Calu3 (cell line): ENCODE measurements around the gene IFRD2. TPM values are rescaled to one million over a fixed set of nuclear protein-coding genes. Genes with fewer than 3 reads are reported as not detected.
A peak's percentile ranks its signal among the peaks of the same experiment; 100 is the strongest.
"Not testable (repeated sequence)": the region's sequence is repeated elsewhere in the genome, so short reads cannot be mapped to it uniquely, and the experiment has no call there.

Source experiments
- BruUV-seq: library from RNA; stranded (reverse); fragments of 400-500 nt; replicated peaks from 2 replicates; lab custom pipeline; 2021; lab: Mats Ljungman, UMichigan
- CTCF ChIA-PET: fragments of 300-600 bp; sonication (Branson Sonifier 250); formaldehyde crosslinking; loops from one replicate; lab custom pipeline; 2022; ENCODE audit warnings: antibody characterized with exemption; lab: Charles Lee
- DNase-seq: peaks from one replicate; pipeline ENCODE4 v3.0.0; 2022
- H3K27ac Mint-ChIP-seq: one replicate; pipeline ENCODE4 v1.8.0; 2022; ENCODE audit warnings: mixed read lengths; ENCODE audit not compliant: unreplicated experiment
- H3K27me3 Mint-ChIP-seq: one replicate; pipeline ENCODE4 v1.8.0; 2022; ENCODE audit warnings: mixed read lengths; ENCODE audit not compliant: unreplicated experiment
- H3K36me3 Mint-ChIP-seq: one replicate; pipeline ENCODE4 v1.8.0; 2022; ENCODE audit warnings: mild to moderate bottlenecking, moderate library complexity, mixed read lengths; ENCODE audit not compliant: insufficient read depth, unreplicated experiment
- H3K4me1 Mint-ChIP-seq: one replicate; pipeline ENCODE4 v1.8.0; 2022; ENCODE audit warnings: mild to moderate bottlenecking, low read depth, mixed read lengths; ENCODE audit not compliant: unreplicated experiment
- H3K4me3 Mint-ChIP-seq: one replicate; pipeline ENCODE4 v1.8.0; 2022; ENCODE audit warnings: mild to moderate bottlenecking, low read depth, moderate library complexity, mixed read lengths; ENCODE audit not compliant: unreplicated experiment
- H3K9me3 Mint-ChIP-seq: one replicate; pipeline ENCODE4 v1.8.0; 2022; ENCODE audit warnings: low read depth, mixed read lengths; ENCODE audit not compliant: unreplicated experiment
- CTCF ChIP-seq: fragments of 200-600 bp; IDR thresholded peaks from one replicate; pipeline ENCODE4 v1.8.0; 2022; ENCODE audit warnings: antibody characterized with exemption; ENCODE audit not compliant: unreplicated experiment
- intact Hi-C: fragments of 100-400 bp; cut with micrococcal nuclease; formaldehyde crosslinking; loops from one replicate; pipeline ENCODE4 v1.10.0; 2022; ENCODE audit not compliant: unreplicated experiment
- total RNA-seq: library from RNA; stranded (reverse); gene quantifications from 2 replicates; pipeline ENCODE4 v1.2.3, GENCODE V29; 2022

Gene IFRD2
- total RNA-seq, 1 experiment from 2014 or later: 121 TPM

- DNase-seq: peak; percentile 74
- intact Hi-C loops: no loop called here
- H3K4me3 Mint-ChIP-seq: peak overlapping the region; percentile 56
- BruUV-seq: TSS peak; percentile 73
- no peaks in the 10 kb centered on the region for H3K9me3 Mint-ChIP-seq
- peaks cover 36% of the 10 kb centered on the region for H3K36me3 Mint-ChIP-seq
- no peak for TF ChIP-seq CTCF
- peaks cover 28% of the 10 kb centered on the region for H3K4me1 Mint-ChIP-seq
- CTCF ChIA-PET: interaction anchor here (0.6 to 1.0 kb wide), 6 partner anchors 13 to 73 kb away, joined by 3 to 6 read pairs (median 4); partner anchors contain the start of genes HYAL1, HYAL3 and NAA80
- peak overlapping the region; percentile 89 for H3K27ac Mint-ChIP-seq
- H3K27me3 Mint-ChIP-seq: no peaks in the 10 kb centered on the region
Observed at GRCh38 chr3:50317300-50317699, 25.1 kb upstream of the IFRD2 start.

GRCh38 chr3:50316657-50317242 lies 24.5 kb upstream of the IFRD2 start:
- H3K27ac Mint-ChIP-seq: peak overlapping the region; percentile 89

DNA sequence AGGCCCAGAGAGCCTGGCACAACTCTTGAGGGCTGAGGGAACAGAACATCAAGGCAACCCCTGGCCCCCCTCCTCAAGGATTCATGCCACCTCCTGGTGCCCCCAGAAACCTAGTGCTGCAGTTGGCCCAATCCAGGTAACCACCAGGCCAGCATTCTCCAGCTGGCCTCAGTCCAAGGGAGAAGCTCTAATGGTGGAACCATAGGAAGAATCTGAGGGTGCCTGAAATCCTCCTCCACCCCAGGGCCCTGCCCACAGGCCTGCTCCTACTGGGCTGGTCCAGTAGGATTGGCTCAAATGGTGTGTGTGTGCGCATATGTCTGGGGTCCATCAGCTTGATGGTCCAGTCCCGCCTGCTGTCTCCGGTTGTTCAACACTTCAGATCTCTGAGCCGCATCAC lies 22.6 kb upstream of the IFRD2 start:
- peaks cover 20% of the 10 kb centered on the region for H3K36me3 Mint-ChIP-seq
- H3K4me1 Mint-ChIP-seq: peaks cover 28% of the 10 kb centered on the region
- H3K4me3 Mint-ChIP-seq: no peak overlapping the region
- BruUV-seq: no TSS peak
- TF ChIP-seq CTCF: no peak
- no peaks in the 10 kb centered on the region for H3K27me3 Mint-ChIP-seq
- CTCF ChIA-PET: no interaction called here
- DNase-seq: no peak
- no peaks in the 10 kb centered on the region for H3K9me3 Mint-ChIP-seq
- intact Hi-C loops: no loop called here
- H3K27ac Mint-ChIP-seq: peak overlapping the region; percentile 79

More at GRCh38 chr3:50316657-50317242, 24.5 kb upstream of the IFRD2 start:
- CTCF ChIA-PET: interaction anchor here (0.6 to 1.0 kb wide), 7 partner anchors 12 to 73 kb away, joined by 3 to 6 read pairs (median 4); partner anchors contain the start of genes HYAL1, HYAL3 and NAA80
- Mint-ChIP-seq H3K36me3 (peaks cover 36% of the 10 kb centered on the region), H3K4me1 (peaks cover 28% of the 10 kb centered on the region), H3K9me3 (no peaks in the 10 kb centered on the region), H3K27me3 (no peaks in the 10 kb centered on the region), H3K4me3 (peak overlapping the region; percentile 56)
- DNase-seq: peak; percentile 96
- BruUV-seq: no TSS peak
- no peak for TF ChIP-seq CTCF
- intact Hi-C loops: no loop called here

DNA sequence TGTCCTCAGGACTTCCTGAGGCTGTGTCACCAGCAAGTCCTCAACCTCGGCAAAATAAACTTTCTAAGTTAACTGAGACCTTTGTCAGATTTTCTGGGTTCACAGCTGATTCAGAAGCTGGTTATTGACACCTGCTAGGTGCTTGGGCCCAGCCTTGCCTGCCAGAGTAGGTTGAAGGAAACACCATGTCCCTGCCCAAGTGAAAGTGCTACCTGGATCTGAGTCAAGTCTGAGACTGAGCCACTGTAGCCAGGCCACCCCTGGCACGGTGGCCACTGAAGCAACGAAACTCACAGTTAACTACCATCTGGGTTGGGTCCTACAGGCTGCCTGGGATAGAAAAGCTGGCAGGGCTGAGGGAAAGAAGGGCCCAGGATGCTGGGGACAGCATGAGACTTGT lies 22.1 kb upstream of the IFRD2 start:
- no TSS peak for BruUV-seq

DNA sequence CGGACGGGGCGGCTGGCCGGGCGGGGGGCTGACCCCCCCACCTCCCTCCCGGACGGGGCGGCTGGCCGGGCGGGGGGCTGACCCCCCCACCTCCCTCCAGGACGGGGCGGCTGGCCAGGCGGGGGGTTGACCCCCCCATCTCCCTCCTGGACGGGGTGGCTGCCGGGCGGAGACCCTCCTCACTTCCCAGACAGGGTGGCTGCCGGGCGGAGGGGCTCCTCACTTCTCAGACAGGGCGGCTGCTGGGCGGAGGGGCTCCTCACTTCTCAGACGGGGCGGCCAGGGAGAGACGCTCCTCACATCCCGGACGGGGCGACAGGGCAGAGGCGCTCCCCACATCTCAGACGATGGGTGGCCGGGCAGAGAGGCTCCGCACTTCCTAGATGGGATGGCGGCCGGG lies 19.8 kb upstream of the IFRD2 start:
- H3K36me3 Mint-ChIP-seq, CTCF ChIA-PET, BruUV-seq, H3K27me3 Mint-ChIP-seq, DNase-seq, H3K9me3 Mint-ChIP-seq, intact Hi-C loops, H3K4me3 Mint-ChIP-seq, H3K27ac Mint-ChIP-seq: not testable (repeated sequence)
- H3K4me1 Mint-ChIP-seq: peaks cover 27% of the 10 kb centered on the region

More for the DNA sequence above, 22.1 kb upstream of the IFRD2 start:
- Mint-ChIP-seq H3K4me1 (peaks cover 28% of the 10 kb centered on the region), H3K4me3 (no peak overlapping the region), H3K9me3 (no peaks in the 10 kb centered on the region), H3K27ac (no peak overlapping the region), H3K27me3 (no peaks in the 10 kb centered on the region), H3K36me3 (peaks cover 20% of the 10 kb centered on the region)
- DNase-seq: no peak
- TF ChIP-seq CTCF: no peak
- intact Hi-C loops: no loop called here
- CTCF ChIA-PET: interaction anchor here (1.1 kb wide), 1 partner anchor 22 kb away, joined by 3 read pairs; no protein-coding TSS in a partner anchor
